ENCODE measurements around the gene PP2D1.
"Not testable (repeated sequence)": the region's sequence is repeated elsewhere in the genome, so short reads cannot be mapped to it uniquely, and the experiment has no call there.

PP2D1 gene

DNA sequence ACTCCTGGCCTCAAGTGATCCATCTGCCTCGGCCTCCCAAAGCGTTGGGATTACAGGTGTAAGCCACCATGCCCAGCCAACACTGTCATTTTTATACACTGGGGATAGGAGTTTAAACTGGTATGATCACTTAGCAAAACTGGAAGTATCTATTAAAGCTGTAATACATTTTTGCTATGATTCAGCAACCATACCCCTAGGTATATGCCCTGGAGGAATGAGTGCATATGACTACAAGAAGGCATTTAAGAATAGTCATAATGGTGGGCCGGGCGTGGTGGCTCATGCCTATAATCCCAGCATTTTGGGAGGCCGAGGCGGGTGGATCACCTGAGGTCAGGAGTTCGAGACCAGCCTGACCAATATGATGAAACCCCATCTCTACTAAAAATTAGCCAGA is 19.9 kb upstream of the PP2D1 start:
- not testable (repeated sequence) for H3K36me3 Mint-ChIP-seq; H3K4me3 Mint-ChIP-seq; ATAC-seq (ENCODE audit: low read depth); H3K4me1 Mint-ChIP-seq; H3K9me3 Mint-ChIP-seq; DNase-seq (ENCODE audit: low spot score in 2 of 2); H3K27me3 Mint-ChIP-seq; H3K27ac Mint-ChIP-seq

DNA sequence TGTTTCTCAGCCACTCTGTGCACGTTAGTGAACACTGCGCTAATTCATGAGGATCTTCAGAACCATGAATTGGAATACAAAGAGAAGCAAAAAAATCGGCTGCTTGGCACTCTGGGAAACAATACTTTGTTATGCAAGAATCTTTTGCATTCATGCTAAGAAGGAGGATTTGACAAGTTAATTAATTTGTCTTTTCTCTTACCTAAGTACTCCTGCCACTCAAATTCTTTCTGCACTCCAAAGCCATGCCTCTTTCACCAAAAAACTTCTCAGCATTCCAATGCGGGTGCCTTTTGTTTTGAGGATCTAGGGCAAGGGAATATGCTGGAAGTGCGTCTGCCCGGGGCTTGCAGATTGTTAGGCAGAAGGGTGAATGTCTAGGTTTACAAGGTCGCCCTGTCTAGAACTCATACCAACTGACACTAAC is 16.9 kb upstream of the PP2D1 start:
- Mint-ChIP-seq H3K9me3 (no peaks in the 10 kb centered on the region), H3K4me1 (peaks cover 5% of the 10 kb centered on the region), H3K36me3 (no peaks in the 10 kb centered on the region), H3K27ac (no peak overlapping the region), H3K27me3 (no peaks in the 10 kb centered on the region), H3K4me3 (no peak overlapping the region)
- ATAC-seq (ENCODE audit: low read depth), result no peak
- DNase-seq (ENCODE audit: low spot score in 2 of 2), result no peak

DNA sequence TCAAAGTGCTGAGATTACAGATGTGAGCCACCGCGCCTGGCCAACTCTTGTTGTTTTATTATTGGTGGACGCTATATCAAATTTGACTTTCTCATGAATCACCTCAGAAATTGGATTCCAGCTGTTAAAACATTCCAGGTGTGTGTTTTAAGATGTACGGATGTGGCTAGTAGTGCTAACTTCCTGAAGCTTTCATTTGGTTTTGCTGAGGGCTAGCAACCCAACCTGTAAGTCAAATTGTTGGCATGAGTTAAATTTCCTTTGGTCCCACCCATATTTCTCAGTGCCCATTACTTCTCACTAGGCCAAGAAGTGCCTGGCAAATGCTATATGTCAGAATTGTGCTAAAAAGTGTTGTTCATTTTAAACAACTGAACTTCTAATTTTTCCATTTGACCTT is 15.1 kb upstream of the PP2D1 start:
- ATAC-seq (ENCODE audit: low read depth) (no peak), DNase-seq (ENCODE audit: low spot score in 2 of 2) (no peak)
- Mint-ChIP-seq H3K4me3 (no peak overlapping the region), H3K27me3 (no peaks in the 10 kb centered on the region), H3K36me3 (no peaks in the 10 kb centered on the region), H3K4me1 (peaks cover 8% of the 10 kb centered on the region), H3K9me3 (no peaks in the 10 kb centered on the region), H3K27ac (no peak overlapping the region)

DNA sequence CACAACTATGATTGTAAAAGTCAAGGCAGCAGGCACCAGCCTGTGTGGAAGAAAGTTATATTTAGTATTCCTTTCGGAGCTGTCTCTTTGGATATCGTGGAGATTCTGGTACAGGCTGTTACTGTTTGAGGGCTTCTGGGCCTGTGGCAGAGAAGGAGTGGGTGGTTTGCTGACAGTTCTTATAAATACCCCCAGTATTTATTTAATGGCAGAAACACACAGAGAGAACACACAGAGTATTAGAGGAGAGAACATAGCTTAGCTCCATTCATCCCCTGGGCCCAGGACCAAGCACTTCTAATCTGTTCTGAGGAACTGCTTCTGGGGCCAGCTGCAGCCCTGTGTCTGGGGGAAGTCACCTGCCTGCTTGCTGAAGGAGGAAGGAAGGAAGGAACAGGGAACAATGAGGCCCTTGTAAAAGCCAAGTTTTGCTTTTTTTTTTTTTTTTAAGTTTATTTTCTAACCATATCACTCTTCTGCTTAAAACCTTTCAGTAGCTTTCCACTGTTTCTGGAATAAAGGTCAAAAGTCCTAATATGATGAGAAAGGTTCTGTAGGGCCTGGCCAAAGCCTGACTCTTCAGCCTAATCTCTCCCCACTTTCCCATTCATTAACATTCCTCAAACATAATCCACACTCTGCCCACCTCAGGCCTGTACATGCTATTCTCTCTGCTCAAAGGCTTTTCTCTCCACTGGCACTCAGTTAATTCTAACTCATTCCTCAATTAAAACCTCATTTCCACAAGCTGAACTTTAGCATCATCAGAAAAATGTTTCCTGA is 11.8 kb upstream of the PP2D1 start:
- DNase-seq (ENCODE audit: low spot score in 2 of 2) (no peak), ATAC-seq (ENCODE audit: low read depth) (peak; percentile 70)
- no peak overlapping the region for H3K27ac Mint-ChIP-seq
- H3K4me1 Mint-ChIP-seq, result peaks cover 8% of the 10 kb centered on the region
- no peaks in the 10 kb centered on the region for H3K27me3 Mint-ChIP-seq
- H3K36me3 Mint-ChIP-seq, result no peaks in the 10 kb centered on the region
- H3K4me3 Mint-ChIP-seq, result no peak overlapping the region
- no peaks in the 10 kb centered on the region for H3K9me3 Mint-ChIP-seq

DNA sequence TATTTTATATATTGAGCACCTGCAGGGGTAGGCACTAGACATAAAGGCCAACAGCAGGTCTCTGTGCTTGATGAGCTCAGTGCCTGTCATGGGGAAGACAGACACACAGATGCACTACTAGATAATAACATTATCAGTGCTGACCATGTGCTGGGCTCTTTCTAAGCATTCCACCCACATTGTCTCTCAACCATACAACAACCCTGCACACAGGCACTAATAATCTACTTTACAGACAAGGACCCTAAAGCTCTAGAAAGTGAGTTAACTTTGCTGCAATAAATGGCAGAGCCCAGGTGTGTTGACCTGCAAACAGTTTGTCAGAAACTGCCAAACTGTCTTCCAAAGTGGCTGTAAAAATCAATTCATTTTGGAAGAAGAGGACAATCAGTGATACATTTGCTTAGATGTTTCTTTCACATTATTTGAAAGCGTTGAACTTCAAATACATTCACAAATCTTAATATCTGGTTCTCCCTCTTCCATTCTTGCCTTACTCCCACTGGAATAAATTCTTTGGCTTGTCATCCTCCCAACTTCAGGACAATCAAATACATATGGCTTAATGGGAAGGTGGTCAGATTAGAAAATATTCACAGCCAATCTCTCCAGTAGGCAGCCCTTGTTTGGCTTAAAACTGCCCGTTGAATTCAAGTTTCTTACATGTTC is 11.0 kb upstream of the PP2D1 start:
- Mint-ChIP-seq H3K4me3 (no peak overlapping the region), H3K27ac (no peak overlapping the region), H3K4me1 (peaks cover 8% of the 10 kb centered on the region), H3K27me3 (no peaks in the 10 kb centered on the region), H3K36me3 (no peaks in the 10 kb centered on the region), H3K9me3 (no peaks in the 10 kb centered on the region)
- ATAC-seq (ENCODE audit: low read depth) (no peak), DNase-seq (ENCODE audit: low spot score in 2 of 2) (no peak)

DNA sequence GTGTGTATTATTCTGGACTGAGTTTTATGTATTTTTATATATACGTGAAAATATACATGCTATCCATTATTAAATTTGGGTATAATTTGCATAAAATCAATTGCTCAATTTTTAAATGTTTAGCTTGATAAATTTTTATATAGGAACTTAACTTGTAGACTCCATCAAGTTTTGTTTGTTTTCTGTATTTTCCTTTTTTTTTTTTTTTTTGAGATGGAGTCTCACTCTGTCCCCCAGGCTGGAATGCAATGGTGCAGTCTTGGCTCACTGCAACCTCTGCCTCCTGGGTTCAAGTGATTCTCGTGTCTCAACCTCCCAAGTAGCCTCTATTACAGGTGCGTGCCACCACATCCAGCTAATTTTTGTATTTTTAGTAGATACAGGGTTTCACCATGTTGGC is 4.0 kb upstream of the PP2D1 start:
- H3K27ac Mint-ChIP-seq; ATAC-seq (ENCODE audit: low read depth); H3K36me3 Mint-ChIP-seq; H3K9me3 Mint-ChIP-seq; H3K4me3 Mint-ChIP-seq; H3K4me1 Mint-ChIP-seq; H3K27me3 Mint-ChIP-seq; DNase-seq (ENCODE audit: low spot score in 2 of 2): not testable (repeated sequence)

DNA sequence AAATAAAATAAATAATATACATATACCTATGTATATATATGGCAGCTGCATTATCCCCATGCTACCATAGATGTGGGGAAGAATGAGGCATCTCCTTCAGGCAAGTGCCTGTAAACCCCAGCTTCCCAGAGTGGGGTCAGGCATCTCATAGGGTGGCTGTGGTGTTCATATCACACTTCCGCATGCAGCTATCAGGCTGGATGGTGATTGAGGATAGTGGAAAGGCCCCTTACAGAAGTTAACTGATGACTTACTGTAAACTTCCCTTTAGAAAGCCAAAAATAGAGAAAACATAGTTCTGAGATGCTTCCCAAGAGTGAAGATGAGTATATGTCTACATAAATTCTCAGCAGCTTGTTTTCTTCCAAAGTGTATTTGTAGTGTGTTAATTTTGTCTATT is 3.5 kb upstream of the PP2D1 start:
- DNase-seq (ENCODE audit: low spot score in 2 of 2) (no peak), ATAC-seq (ENCODE audit: low read depth) (no peak)
- H3K9me3 Mint-ChIP-seq, result no peaks in the 10 kb centered on the region
- no peaks in the 10 kb centered on the region for H3K36me3 Mint-ChIP-seq
- no peak overlapping the region for H3K27ac Mint-ChIP-seq
- H3K4me3 Mint-ChIP-seq, result no peak overlapping the region
- no peaks in the 10 kb centered on the region for H3K27me3 Mint-ChIP-seq
- no peaks in the 10 kb centered on the region for H3K4me1 Mint-ChIP-seq

DNA sequence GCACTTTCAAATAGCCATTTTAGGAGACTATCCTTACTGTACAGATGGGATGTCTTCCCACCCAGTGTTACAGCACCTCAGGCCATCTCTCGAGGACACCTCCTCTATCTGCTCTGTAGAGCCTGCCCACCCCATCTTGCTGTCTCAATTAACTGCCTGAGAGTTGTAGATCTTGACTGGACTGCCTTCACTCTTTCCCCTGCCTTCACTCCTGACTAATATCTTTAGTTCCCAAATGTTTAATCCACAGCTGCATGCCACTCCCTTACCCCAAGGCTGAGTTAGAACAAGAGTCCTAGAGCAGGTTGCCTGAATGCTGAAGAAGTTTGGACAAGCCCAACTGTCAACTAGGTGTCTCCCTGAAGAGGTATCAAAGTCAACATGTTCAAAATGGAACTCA is 1.3 kb upstream of the PP2D1 start:
- no peaks in the 10 kb centered on the region for H3K9me3 Mint-ChIP-seq
- H3K4me3 Mint-ChIP-seq, result no peak overlapping the region
- DNase-seq (ENCODE audit: low spot score in 2 of 2) (no peak), ATAC-seq (ENCODE audit: low read depth) (no peak)
- H3K4me1 Mint-ChIP-seq, result no peaks in the 10 kb centered on the region
- H3K27ac Mint-ChIP-seq, result no peak overlapping the region
- H3K36me3 Mint-ChIP-seq, result no peaks in the 10 kb centered on the region
- H3K27me3 Mint-ChIP-seq, result no peaks in the 10 kb centered on the region

DNA sequence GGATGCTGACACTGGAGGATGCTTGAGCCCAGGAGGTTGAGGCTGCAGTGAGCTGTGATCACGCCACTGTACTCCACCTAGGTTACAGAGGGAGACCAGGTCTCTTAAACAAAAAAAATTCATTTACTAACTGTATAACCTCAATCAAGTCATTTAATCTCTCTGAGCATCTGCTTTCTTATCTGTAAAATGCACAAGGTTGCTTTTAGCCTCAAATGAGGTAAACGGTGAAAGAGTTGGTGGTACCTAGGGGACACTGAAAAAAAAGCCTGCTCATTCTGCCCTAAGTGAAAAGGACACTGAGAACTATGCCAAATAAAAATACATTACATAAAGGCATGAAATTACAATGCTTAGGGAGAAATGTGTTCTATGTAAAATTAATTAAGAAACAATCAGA is 3.4 kb downstream of the PP2D1 start:
- H3K4me1 Mint-ChIP-seq, result no peaks in the 10 kb centered on the region
- no peaks in the 10 kb centered on the region for H3K36me3 Mint-ChIP-seq
- H3K27ac Mint-ChIP-seq, result no peak overlapping the region
- no peak for DNase-seq (ENCODE audit: low spot score in 2 of 2)
- H3K9me3 Mint-ChIP-seq, result no peaks in the 10 kb centered on the region
- H3K4me3 Mint-ChIP-seq, result no peak overlapping the region
- ATAC-seq (ENCODE audit: low read depth), result no peak
- no peaks in the 10 kb centered on the region for H3K27me3 Mint-ChIP-seq

DNA sequence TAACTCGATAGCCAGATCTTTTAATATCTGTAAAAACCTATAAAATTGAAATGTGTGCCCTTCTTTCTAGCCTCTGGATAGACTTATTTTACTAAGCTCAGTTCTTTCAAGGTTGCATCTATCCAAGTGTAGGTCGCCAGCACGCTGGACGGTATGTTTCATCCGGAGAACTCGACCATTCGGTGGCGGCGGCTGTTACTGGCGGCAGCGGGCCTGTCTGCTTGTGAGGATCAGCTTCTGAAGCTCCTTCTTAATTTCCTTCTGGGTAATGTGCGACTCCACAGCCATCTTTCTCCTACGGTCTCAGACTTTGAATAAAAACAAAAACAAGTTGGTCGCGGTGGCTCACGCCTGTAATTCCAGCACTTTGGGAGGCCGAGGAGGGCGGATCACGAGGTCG is 4.1 kb downstream of the PP2D1 start:
- H3K27ac Mint-ChIP-seq, result no peak overlapping the region
- no peaks in the 10 kb centered on the region for H3K36me3 Mint-ChIP-seq
- ATAC-seq (ENCODE audit: low read depth) (no peak), DNase-seq (ENCODE audit: low spot score in 2 of 2) (no peak)
- H3K9me3 Mint-ChIP-seq, result no peaks in the 10 kb centered on the region
- H3K4me3 Mint-ChIP-seq, result no peak overlapping the region
- H3K27me3 Mint-ChIP-seq, result no peaks in the 10 kb centered on the region
- H3K4me1 Mint-ChIP-seq, result no peaks in the 10 kb centered on the region

DNA sequence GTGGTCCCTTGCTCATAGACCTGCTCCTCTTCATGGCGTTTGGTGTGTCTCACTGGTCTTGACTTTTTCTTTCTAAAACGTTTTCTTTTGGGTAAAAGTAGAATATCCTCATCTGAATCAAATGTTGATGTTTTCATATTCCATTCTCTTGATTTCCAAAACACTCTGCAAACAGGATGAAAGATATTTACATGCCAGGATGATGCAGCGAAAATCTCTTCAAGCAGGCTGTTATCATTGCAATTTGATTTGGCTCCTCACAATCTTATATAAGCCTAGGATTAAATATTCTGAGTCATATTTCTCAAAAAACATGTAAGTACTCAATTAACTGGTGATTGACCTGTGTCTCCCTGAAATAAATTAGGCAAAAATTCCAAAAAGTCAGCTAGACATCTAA is 10.1 kb downstream of the PP2D1 start:
- Mint-ChIP-seq H3K9me3 (no peaks in the 10 kb centered on the region), H3K36me3 (no peaks in the 10 kb centered on the region), H3K4me3 (no peak overlapping the region), H3K4me1 (no peaks in the 10 kb centered on the region), H3K27me3 (no peaks in the 10 kb centered on the region), H3K27ac (no peak overlapping the region)
- no peak for DNase-seq (ENCODE audit: low spot score in 2 of 2)
- no peak for ATAC-seq (ENCODE audit: low read depth)

DNA sequence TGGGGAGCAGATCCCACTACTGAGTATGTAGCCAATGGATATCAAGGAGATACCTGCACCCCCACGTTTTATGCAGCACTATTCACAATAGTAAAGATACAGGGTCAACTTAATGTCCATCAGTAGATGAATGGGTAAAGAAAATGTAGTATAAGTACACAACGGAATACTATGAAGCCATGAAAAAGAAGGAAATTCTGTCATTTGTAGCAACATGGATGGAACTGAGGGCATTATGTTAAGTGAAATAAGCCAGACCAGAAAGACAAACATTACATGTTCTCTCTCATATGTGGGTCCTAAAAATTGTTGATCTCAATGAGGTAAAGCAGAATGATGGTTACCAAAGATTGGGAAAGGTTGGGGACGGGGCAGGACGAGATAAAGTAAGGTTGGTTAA is 14.6 kb downstream of the PP2D1 start:
- Mint-ChIP-seq H3K27ac (no peak overlapping the region), H3K27me3 (no peaks in the 10 kb centered on the region), H3K4me1 (no peaks in the 10 kb centered on the region), H3K9me3 (no peaks in the 10 kb centered on the region), H3K36me3 (no peaks in the 10 kb centered on the region), H3K4me3 (no peak overlapping the region)
- DNase-seq (ENCODE audit: low spot score in 2 of 2) (no peak), ATAC-seq (ENCODE audit: low read depth) (no peak)

DNA sequence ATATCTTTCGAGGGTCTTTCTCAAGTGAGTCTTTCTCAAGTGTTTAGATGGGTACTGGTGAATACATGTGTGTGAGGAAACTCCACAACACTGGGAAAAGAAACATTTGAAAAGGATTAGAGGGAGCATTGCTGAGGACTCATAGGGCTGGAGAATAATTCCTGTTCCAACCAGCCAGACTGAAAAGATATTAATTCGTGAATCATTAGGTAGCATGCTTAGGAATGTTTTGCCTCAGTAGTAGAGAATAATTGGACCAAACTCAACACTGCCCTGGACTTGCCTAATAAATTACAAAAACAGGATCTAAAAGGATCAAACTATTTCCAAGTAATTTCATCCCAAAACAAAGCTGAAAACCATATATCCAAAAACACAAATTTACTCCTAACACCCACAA is 17.3 kb downstream of the PP2D1 start:
- H3K27ac Mint-ChIP-seq, result no peak overlapping the region
- no peaks in the 10 kb centered on the region for H3K27me3 Mint-ChIP-seq
- ATAC-seq (ENCODE audit: low read depth), result no peak
- no peak overlapping the region for H3K4me3 Mint-ChIP-seq
- DNase-seq (ENCODE audit: low spot score in 2 of 2), result no peak
- no peaks in the 10 kb centered on the region for H3K36me3 Mint-ChIP-seq
- no peaks in the 10 kb centered on the region for H3K4me1 Mint-ChIP-seq
- no peaks in the 10 kb centered on the region for H3K9me3 Mint-ChIP-seq

DNA sequence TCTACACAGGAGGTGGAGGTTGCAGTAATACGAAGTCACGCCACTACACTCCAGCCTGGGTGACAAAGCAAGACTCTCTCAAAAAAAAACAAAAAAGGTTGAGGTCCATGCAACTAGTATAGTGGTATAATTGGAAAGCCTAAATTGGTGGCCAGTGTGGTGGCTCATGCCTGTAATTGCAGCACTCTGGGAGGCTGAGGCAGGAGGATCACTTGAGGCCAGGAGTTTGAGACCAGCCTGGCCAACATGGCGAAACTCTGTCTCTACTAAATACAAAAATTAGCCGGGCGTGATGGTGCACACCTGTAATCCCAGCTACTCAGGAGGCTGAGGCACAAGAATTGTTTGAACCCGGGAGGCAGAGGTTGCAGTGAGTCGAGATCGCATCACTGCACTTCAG is 23.2 kb downstream of the PP2D1 start:
- DNase-seq (ENCODE audit: low spot score in 2 of 2); H3K4me1 Mint-ChIP-seq; H3K9me3 Mint-ChIP-seq; H3K27me3 Mint-ChIP-seq; H3K4me3 Mint-ChIP-seq; H3K27ac Mint-ChIP-seq; ATAC-seq (ENCODE audit: low read depth): not testable (repeated sequence)
- peaks cover 14% of the 10 kb centered on the region for H3K36me3 Mint-ChIP-seq

DNA sequence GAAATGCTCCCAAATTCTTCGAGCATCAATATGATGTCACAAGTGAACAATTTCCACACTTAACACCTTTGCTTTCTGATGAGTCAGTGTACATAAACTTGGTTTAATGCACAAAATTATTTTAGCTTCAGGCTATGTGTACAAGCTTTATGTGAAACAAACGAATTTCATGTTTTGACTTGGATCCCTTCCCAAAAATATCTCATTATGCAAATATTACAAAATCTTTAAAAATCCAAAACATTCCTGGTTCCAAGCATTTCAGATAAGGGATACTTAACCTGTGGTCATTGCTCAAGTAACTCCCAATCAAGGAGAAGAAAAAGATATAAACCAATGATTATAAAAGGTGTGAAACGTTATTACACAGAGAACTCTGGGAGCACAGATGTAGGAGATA is 40.0 kb downstream of the PP2D1 start:
- H3K27ac Mint-ChIP-seq, result no peak overlapping the region
- DNase-seq (ENCODE audit: low spot score in 2 of 2) (no peak), ATAC-seq (ENCODE audit: low read depth) (no peak)
- H3K4me1 Mint-ChIP-seq, result peaks cover 11% of the 10 kb centered on the region
- peaks cover 22% of the 10 kb centered on the region for H3K36me3 Mint-ChIP-seq
- H3K9me3 Mint-ChIP-seq, result no peaks in the 10 kb centered on the region
- no peak overlapping the region for H3K4me3 Mint-ChIP-seq
- no peaks in the 10 kb centered on the region for H3K27me3 Mint-ChIP-seq
